Glomerular visceral epithelial cell (primary cell): ENCODE data around the gene XPNPEP2.

ENCODE experiments used
- DNase-seq: peaks from one replicate; pipeline ENCODE4 v3.0.0-alpha.2; 2016; ENCODE audit errors: extremely low spot score

Gene XPNPEP2

GRCh38 chrX:129779747-129780146 lies 41.0 kb downstream of the XPNPEP2 start, which contains the start of gene SASH3:
Gene SASH3, plus strand, starts transcription at chrX:129779949. Its CDS starts 149 bp downstream, at chrX:129780098.
- DNase-seq = no peak

GRCh38 chrX:129780441-129781105 lies 41.8 kb downstream of the XPNPEP2 start:
- no peak for DNase-seq

- DNase-seq = no peak
Measured at GRCh38 chrX:129781134-129781672, 42.4 kb downstream of the XPNPEP2 start.

GRCh38 chrX:129781680-129782495 lies 43.1 kb downstream of the XPNPEP2 start:
- no peak for DNase-seq

- DNase-seq = no peak
Measured at GRCh38 chrX:129782706-129783105, 43.9 kb downstream of the XPNPEP2 start.

- DNase-seq = no peak
Measured at GRCh38 chrX:129783291-129783713, 44.5 kb downstream of the XPNPEP2 start.

GRCh38 chrX:129784371-129784770 lies 45.6 kb downstream of the XPNPEP2 start:
- DNase-seq = no peak

- DNase-seq = no peak
Measured at GRCh38 chrX:129785160-129785947, 46.6 kb downstream of the XPNPEP2 start.

GRCh38 chrX:129786210-129786651 lies 47.5 kb downstream of the XPNPEP2 start:
- DNase-seq = no peak

GRCh38 chrX:129787336-129788055 lies 48.7 kb downstream of the XPNPEP2 start:
- no peak for DNase-seq

GRCh38 chrX:129788527-129788926 lies 49.7 kb downstream of the XPNPEP2 start:
- no peak for DNase-seq

- DNase-seq = no peak
Measured at GRCh38 chrX:129790146-129790545, 51.4 kb downstream of the XPNPEP2 start.

GRCh38 chrX:129790808-129791207 lies 52.0 kb downstream of the XPNPEP2 start:
- no peak for DNase-seq

GRCh38 chrX:129791336-129791735 lies 52.6 kb downstream of the XPNPEP2 start:
- DNase-seq = no peak

GRCh38 chrX:129791961-129792570 lies 53.3 kb downstream of the XPNPEP2 start:
- no peak for DNase-seq

- no peak for DNase-seq
Measured at GRCh38 chrX:129792586-129793291, 54.0 kb downstream of the XPNPEP2 start.

- no peak for DNase-seq
Measured at GRCh38 chrX:129793604-129794191, 54.9 kb downstream of the XPNPEP2 start.

GRCh38 chrX:129795584-129795983 lies 56.8 kb downstream of the XPNPEP2 start:
- DNase-seq = no peak

- no peak for DNase-seq
Measured at GRCh38 chrX:129797251-129797906, 58.6 kb downstream of the XPNPEP2 start.
